ENCODE data around the gene SGTA.

- TF ChIP-seq EZH2phosphoT487 (IDR thresholded peaks at IDR 0.05; ENCODE audit: unreplicated experiment): no peak
- no peak for TF ChIP-seq CTCF (conservative IDR thresholded peaks at IDR 0.05; ENCODE audit: low read depth in 2 of 2)
- no peak for TF ChIP-seq POLR2AphosphoS5 (IDR thresholded peaks at IDR 0.05; ENCODE audit: low read depth)
- no peak for TF ChIP-seq EZH2 (IDR thresholded peaks at IDR 0.05; ENCODE audit: low read depth, unreplicated experiment)
- TF ChIP-seq, protein P1, sequence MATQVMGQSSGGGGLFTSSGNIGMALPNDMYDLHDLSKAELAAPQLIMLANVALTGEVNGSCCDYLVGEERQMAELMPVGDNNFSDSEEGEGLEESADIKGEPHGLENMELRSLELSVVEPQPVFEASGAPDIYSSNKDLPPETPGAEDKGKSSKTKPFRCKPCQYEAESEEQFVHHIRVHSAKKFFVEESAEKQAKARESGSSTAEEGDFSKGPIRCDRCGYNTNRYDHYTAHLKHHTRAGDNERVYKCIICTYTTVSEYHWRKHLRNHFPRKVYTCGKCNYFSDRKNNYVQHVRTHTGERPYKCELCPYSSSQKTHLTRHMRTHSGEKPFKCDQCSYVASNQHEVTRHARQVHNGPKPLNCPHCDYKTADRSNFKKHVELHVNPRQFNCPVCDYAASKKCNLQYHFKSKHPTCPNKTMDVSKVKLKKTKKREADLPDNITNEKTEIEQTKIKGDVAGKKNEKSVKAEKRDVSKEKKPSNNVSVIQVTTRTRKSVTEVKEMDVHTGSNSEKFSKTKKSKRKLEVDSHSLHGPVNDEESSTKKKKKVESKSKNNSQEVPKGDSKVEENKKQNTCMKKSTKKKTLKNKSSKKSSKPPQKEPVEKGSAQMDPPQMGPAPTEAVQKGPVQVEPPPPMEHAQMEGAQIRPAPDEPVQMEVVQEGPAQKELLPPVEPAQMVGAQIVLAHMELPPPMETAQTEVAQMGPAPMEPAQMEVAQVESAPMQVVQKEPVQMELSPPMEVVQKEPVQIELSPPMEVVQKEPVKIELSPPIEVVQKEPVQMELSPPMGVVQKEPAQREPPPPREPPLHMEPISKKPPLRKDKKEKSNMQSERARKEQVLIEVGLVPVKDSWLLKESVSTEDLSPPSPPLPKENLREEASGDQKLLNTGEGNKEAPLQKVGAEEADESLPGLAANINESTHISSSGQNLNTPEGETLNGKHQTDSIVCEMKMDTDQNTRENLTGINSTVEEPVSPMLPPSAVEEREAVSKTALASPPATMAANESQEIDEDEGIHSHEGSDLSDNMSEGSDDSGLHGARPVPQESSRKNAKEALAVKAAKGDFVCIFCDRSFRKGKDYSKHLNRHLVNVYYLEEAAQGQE (IDR thresholded peaks at IDR 0.05; ENCODE audit: unreplicated experiment): no peak
- TF ChIP-seq JUNB (IDR thresholded peaks at IDR 0.05; ENCODE audit: unreplicated experiment): no peak
- TF ChIP-seq NANOG (IDR thresholded peaks at IDR 0.05; ENCODE audit: borderline replicate concordance): no peak
- no peak for TF ChIP-seq ETS1 (IDR thresholded peaks at IDR 0.05)
- no peak for TF ChIP-seq ZNF331 (CRISPR knock-in tag; IDR thresholded peaks at IDR 0.05; ENCODE audit: low read depth)
- TF ChIP-seq ZNF114 (CRISPR knock-in tag; IDR thresholded peaks at IDR 0.05): no peak
- TF ChIP-seq CREB1 (CRISPR knock-in tag; IDR thresholded peaks at IDR 0.05; ENCODE audit: low read depth): no peak
- no peak for TF ChIP-seq STAT1 (IDR thresholded peaks at IDR 0.05; ENCODE audit: unreplicated experiment)
- TF ChIP-seq, protein P2, sequence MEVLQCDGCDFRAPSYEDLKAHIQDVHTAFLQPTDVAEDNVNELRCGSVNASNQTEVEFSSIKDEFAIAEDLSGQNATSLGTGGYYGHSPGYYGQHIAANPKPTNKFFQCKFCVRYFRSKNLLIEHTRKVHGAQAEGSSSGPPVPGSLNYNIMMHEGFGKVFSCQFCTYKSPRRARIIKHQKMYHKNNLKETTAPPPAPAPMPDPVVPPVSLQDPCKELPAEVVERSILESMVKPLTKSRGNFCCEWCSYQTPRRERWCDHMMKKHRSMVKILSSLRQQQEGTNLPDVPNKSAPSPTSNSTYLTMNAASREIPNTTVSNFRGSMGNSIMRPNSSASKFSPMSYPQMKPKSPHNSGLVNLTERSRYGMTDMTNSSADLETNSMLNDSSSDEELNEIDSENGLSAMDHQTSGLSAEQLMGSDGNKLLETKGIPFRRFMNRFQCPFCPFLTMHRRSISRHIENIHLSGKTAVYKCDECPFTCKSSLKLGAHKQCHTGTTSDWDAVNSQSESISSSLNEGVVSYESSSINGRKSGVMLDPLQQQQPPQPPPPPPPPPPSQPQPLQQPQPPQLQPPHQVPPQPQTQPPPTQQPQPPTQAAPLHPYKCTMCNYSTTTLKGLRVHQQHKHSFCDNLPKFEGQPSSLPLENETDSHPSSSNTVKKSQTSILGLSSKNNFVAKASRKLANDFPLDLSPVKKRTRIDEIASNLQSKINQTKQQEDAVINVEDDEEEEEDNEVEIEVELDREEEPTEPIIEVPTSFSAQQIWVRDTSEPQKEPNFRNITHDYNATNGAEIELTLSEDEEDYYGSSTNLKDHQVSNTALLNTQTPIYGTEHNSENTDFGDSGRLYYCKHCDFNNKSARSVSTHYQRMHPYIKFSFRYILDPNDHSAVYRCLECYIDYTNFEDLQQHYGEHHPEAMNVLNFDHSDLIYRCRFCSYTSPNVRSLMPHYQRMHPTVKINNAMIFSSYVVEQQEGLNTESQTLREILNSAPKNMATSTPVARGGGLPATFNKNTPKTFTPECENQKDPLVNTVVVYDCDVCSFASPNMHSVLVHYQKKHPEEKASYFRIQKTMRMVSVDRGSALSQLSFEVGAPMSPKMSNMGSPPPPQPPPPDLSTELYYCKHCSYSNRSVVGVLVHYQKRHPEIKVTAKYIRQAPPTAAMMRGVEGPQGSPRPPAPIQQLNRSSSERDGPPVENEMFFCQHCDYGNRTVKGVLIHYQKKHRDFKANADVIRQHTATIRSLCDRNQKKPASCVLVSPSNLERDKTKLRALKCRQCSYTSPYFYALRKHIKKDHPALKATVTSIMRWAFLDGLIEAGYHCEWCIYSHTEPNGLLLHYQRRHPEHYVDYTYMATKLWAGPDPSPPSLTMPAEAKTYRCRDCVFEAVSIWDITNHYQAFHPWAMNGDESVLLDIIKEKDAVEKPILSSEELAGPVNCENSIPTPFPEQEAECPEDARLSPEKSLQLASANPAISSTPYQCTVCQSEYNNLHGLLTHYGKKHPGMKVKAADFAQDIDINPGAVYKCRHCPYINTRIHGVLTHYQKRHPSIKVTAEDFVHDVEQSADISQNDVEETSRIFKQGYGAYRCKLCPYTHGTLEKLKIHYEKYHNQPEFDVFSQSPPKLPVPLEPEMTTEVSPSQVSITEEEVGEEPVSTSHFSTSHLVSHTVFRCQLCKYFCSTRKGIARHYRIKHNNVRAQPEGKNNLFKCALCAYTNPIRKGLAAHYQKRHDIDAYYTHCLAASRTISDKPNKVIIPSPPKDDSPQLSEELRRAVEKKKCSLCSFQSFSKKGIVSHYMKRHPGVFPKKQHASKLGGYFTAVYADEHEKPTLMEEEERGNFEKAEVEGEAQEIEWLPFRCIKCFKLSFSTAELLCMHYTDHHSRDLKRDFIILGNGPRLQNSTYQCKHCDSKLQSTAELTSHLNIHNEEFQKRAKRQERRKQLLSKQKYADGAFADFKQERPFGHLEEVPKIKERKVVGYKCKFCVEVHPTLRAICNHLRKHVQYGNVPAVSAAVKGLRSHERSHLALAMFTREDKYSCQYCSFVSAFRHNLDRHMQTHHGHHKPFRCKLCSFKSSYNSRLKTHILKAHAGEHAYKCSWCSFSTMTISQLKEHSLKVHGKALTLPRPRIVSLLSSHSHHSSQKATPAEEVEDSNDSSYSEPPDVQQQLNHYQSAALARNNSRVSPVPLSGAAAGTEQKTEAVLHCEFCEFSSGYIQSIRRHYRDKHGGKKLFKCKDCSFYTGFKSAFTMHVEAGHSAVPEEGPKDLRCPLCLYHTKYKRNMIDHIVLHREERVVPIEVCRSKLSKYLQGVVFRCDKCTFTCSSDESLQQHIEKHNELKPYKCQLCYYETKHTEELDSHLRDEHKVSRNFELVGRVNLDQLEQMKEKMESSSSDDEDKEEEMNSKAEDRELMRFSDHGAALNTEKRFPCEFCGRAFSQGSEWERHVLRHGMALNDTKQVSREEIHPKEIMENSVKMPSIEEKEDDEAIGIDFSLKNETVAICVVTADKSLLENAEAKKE (CRISPR knock-in tag; IDR thresholded peaks at IDR 0.05): no peak
Measured at GRCh38 chr19:2779121-2779740, 3.8 kb downstream of the SGTA start.
